Neural progenitor cell (in vitro differentiated cells): Measurements from ENCODE around the gene OVOL3.

ENCODE experiments used
- CTCF ChIP-seq: fragments of 200-600 bp; sonication (generic); IDR thresholded peaks from 2 replicates; pipeline ENCODE4 v1.5.1; 2017; ENCODE audit warnings: antibody characterized with exemption, mild to moderate bottlenecking
- EZH2 ChIP-seq: fragments of 200-600 bp; sonication (generic); IDR thresholded peaks from 2 replicates; pipeline ENCODE4 v1.6.1; 2017; ENCODE audit warnings: antibody characterized with exemption, mild to moderate bottlenecking, moderate library complexity
- EZH2phosphoT487 ChIP-seq: fragments of 200-600 bp; sonication (generic); IDR thresholded peaks from 2 replicates; pipeline ENCODE4 v1.6.1; 2017; ENCODE audit warnings: antibody characterized with exemption

GRCh38 chr19:36073121-36073876 is 37.6 kb upstream of the OVOL3 start:
- no peak for TF ChIP-seq CTCF
- no peak for TF ChIP-seq EZH2phosphoT487
- TF ChIP-seq EZH2 = no peak
